ENCODE results near the gene TNNT2. TPM values are rescaled to one million over a fixed set of nuclear protein-coding genes. Genes with fewer than 3 reads are reported as not detected.

The TNNT2 gene
- total RNA-seq, 4 donors from 2014 or later = 6.6 to 128 (median 45.7) TPM

DNA sequence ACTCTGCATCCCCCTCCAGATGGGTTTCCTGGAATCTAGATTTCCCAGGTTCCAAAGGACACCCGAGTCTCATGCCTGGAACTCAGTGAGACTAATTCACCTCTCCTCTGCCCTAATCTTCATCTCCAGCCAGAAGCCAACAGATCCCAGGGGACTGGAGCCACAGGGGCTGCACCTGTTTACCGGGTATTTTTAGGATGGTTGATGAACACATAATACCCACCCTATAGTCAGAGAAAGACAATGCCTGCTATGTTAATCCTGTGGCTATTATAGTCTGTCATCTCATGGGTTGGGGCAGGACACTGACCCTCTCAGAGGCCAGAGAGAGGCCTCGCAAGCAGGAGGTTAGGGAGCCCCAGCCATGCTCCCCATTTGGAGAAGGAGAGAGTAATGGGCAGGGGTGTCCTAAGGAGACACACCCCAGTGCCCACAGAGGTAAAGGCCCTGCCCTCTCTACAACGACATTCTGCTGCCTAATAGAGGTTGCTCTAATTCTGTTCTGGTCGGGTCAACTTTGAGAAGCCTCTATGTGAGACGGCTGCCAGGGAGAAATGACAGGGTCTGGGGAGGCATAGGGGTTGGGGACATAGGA lies 45.1 kb upstream of the TNNT2 start:
- Histone ChIP-seq H3K4me3 (no peak overlapping the region), H3K36me3 (no peaks in the 10 kb centered on the region), H3K4me1 (no peaks in the 10 kb centered on the region), H3K27ac (no peak overlapping the region), H3K9me3 (no peaks in the 10 kb centered on the region), H3K27me3 (no peaks in the 10 kb centered on the region)
- no peak for DNase-seq (ENCODE audit: low spot score in 2 of 2)
- TF ChIP-seq EP300 (IDR thresholded peaks at IDR 0.05) (no peak), POLR2A (IDR thresholded peaks at IDR 0.05) (no peak)
- TF ChIP-seq, protein P1, sequence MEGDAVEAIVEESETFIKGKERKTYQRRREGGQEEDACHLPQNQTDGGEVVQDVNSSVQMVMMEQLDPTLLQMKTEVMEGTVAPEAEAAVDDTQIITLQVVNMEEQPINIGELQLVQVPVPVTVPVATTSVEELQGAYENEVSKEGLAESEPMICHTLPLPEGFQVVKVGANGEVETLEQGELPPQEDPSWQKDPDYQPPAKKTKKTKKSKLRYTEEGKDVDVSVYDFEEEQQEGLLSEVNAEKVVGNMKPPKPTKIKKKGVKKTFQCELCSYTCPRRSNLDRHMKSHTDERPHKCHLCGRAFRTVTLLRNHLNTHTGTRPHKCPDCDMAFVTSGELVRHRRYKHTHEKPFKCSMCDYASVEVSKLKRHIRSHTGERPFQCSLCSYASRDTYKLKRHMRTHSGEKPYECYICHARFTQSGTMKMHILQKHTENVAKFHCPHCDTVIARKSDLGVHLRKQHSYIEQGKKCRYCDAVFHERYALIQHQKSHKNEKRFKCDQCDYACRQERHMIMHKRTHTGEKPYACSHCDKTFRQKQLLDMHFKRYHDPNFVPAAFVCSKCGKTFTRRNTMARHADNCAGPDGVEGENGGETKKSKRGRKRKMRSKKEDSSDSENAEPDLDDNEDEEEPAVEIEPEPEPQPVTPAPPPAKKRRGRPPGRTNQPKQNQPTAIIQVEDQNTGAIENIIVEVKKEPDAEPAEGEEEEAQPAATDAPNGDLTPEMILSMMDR (IDR thresholded peaks at IDR 0.05) = no peak
- 64 to 72% methylated on average over 6 of the region's 6 CpGs for WGBS, 2 donors

DNA sequence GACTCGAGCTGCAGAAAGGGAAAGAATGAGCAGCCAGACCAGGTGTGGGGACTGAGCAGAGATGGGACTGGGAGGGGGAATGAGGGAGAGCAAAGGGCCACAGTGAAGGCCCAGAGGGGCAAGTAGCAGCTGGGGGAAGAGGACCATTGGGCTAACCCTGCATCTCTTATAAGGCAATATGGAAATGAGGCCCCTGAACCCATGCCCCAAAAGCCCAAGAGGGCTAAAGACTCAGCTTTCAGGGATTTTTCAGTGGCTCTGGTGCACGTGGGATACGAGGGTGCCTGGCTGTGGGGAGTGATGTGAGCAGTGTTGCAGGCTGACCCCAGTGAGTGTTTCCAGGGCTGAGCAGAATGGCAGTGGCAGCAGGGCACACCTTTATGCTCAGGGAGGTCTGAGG lies 44.5 kb upstream of the TNNT2 start:
- no peaks in the 10 kb centered on the region for H3K36me3 ChIP-seq
- H3K4me3 ChIP-seq = no peak overlapping the region
- H3K4me1 ChIP-seq = no peaks in the 10 kb centered on the region
- 64 to 66% methylated on average over 3 of the region's 3 CpGs for WGBS, 2 donors
- no peaks in the 10 kb centered on the region for H3K27me3 ChIP-seq
- no peak for DNase-seq (ENCODE audit: low spot score in 2 of 2)
- no peak overlapping the region for H3K27ac ChIP-seq
- H3K9me3 ChIP-seq = no peaks in the 10 kb centered on the region
- TF ChIP-seq, protein P1 (IDR thresholded peaks at IDR 0.05) = no peak
- TF ChIP-seq EP300 (IDR thresholded peaks at IDR 0.05) (no peak), POLR2A (IDR thresholded peaks at IDR 0.05) (no peak)

DNA sequence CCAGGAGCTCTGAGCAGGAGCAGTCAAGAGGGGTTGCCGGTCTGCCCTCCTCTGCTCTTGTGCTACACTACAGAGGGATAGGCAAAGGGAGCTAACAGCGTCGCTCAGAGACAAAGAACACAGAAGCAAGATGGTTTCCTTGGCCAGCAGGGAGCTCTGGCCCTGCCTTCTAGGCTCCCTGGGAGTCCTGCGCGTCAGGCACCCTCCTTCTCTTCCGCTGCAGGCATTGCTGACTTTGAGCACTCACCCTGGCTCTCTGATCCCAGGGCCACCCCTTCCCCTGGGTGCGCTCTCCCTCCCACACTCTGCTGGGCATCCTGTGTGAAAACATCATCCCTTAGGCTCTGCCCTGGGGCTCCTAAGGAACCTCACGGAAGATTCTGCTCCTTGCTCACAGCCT lies 43.6 kb upstream of the TNNT2 start:
- Histone ChIP-seq H3K4me1 (no peaks in the 10 kb centered on the region), H3K27me3 (no peaks in the 10 kb centered on the region), H3K27ac (no peak overlapping the region), H3K36me3 (no peaks in the 10 kb centered on the region), H3K9me3 (no peaks in the 10 kb centered on the region), H3K4me3 (no peak overlapping the region)
- DNase-seq (ENCODE audit: low spot score in 2 of 2) = no peak
- 64 to 70% methylated on average over 7 to 8 of the region's 8 CpGs for WGBS, 2 donors
- TF ChIP-seq POLR2A (IDR thresholded peaks at IDR 0.05) = no peak
- no peak for TF ChIP-seq EP300 (IDR thresholded peaks at IDR 0.05)
- TF ChIP-seq, protein P1 (IDR thresholded peaks at IDR 0.05) = no peak

DNA sequence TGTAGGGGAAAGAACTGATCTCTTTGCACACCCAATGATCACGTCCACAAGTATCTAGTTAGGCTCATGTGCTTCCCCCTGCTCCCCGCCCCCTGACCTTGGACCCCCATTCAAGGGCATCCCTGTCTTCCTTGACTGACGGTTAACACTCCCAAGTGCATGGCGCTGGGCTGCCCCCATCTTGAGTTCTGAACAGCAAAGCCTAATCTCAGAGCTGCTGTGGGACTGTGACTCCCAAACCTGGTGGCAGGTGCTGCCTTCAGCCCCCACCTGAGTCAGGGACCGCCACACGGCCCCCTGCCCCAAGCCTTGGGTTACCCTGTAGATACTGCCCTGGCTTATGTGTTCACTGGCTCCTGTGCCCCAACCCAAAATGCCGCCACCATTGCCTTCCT lies 43.1 kb upstream of the TNNT2 start:
- Histone ChIP-seq H3K4me3 (no peak overlapping the region), H3K36me3 (no peaks in the 10 kb centered on the region), H3K4me1 (no peaks in the 10 kb centered on the region), H3K27ac (no peak overlapping the region), H3K9me3 (no peaks in the 10 kb centered on the region), H3K27me3 (no peaks in the 10 kb centered on the region)
- 91 to 95% methylated on average over 7 of the region's 7 CpGs for WGBS, 2 donors
- TF ChIP-seq POLR2A (IDR thresholded peaks at IDR 0.05) = no peak
- TF ChIP-seq, protein P1 (IDR thresholded peaks at IDR 0.05) = no peak
- no peak for DNase-seq (ENCODE audit: low spot score in 2 of 2)

DNA sequence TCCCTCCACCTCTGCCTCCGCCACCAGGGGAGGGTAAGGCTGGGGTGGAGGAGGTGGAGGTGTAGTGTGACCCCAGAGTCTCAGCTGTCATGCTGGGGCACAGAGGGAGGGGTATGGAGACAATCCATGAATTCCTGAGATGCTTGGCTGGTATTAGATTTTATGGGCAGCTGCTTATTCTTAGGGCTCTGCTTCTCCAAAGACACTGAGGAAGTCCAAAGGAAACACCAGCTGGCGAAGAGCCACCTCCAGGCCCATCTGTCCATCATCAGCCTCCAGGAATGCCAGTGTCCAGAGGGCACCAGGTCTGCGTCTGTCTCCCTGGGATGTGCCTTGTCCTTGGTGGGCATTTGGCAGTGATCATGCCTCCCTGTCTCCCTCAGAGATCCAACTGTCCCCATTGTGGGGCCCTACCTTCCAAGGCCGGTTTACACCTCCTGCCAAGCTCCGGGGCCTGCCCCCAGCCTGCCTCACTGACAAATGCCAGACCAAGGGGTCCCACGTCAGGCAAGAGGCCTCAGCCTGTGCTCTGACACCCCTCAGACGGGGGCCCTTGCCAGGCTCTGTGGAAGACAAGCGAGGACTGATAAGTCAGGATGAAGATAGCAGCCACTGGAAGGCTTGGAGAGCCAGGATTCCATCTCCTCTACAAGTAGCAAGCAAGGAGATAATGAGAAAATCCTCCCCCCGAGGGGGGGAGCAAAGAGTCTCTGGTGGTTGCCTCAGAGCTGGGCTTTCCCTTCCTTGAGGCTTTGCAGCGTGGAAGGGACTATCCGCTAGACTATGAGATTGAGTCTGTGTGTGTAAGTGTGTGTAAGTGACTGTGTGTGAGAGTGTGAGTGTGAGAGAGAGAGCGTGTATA lies 42.5 kb upstream of the TNNT2 start:
- WGBS, 2 donors = 80 to 88% methylated on average over 11 to 12 of the region's 12 CpGs

More for the DNA sequence above, 42.5 kb upstream of the TNNT2 start:
- no peaks in the 10 kb centered on the region for H3K4me1 ChIP-seq
- no peak overlapping the region for H3K4me3 ChIP-seq
- H3K9me3 ChIP-seq = peaks cover 0 to 5% (median 0%) of the 10 kb centered on the region in 4 donors
- TF ChIP-seq, protein P1 (IDR thresholded peaks at IDR 0.05) = no peak
- TF ChIP-seq EP300 (IDR thresholded peaks at IDR 0.05) = no peak
- TF ChIP-seq POLR2A (IDR thresholded peaks at IDR 0.05) = no peak
- DNase-seq (ENCODE audit: low spot score in 2 of 2) = no peak
- no peaks in the 10 kb centered on the region for H3K27me3 ChIP-seq
- H3K36me3 ChIP-seq = no peaks in the 10 kb centered on the region
- H3K27ac ChIP-seq = no peak overlapping the region

Data from tibial nerve (tissue), 4 donors.